RWPE2 (cell line): ENCODE measurements around the gene ERH.

Source experiments
- ATAC-seq: fragments of 200-7000 bp; cut with Tn5 transposase; 3 replicates; pipeline ENCODE4 v1.9.1; 2021; ENCODE audit warnings: low read depth
- DNase-seq: peaks from one replicate; pipeline ENCODE4 v3.0.0-alpha.2; 2020; ENCODE audit warnings: low spot score
- H3K27ac ChIP-seq: fragments of 450-650 bp; 2 replicates; pipeline ENCODE4 v1.5.1; 2017; ENCODE audit warnings: mild to moderate bottlenecking; ENCODE audit not compliant: poor library complexity, severe bottlenecking
- H3K27me3 ChIP-seq: fragments of 250-450 bp; sonication (Bioruptor Pico); 2 replicates; pipeline ENCODE4 v1.5.1; 2021; ENCODE audit warnings: mild to moderate bottlenecking, moderate library complexity; ENCODE audit not compliant: insufficient read depth, poor library complexity, severe bottlenecking
- H3K36me3 ChIP-seq: fragments of 250-450 bp; sonication (Bioruptor Pico); 2 replicates; pipeline ENCODE4 v1.5.1; 2020; ENCODE audit warnings: low read depth, mild to moderate bottlenecking, moderate library complexity
- H3K4me1 ChIP-seq: fragments of 250-450 bp; sonication (Bioruptor Pico); 2 replicates; pipeline ENCODE4 v1.5.1; 2021; ENCODE audit warnings: mild to moderate bottlenecking, moderate library complexity; ENCODE audit not compliant: insufficient read depth, poor library complexity, severe bottlenecking
- H3K4me3 ChIP-seq: fragments of 250-450 bp; sonication (Bioruptor Pico); 2 replicates; pipeline ENCODE4 v1.5.1; 2021; ENCODE audit warnings: mild to moderate bottlenecking, moderate library complexity; ENCODE audit not compliant: severe bottlenecking
- H3K9me3 ChIP-seq: fragments of 250-450 bp; sonication (Bioruptor Pico); 2 replicates; pipeline ENCODE4 v1.5.1; 2021; ENCODE audit warnings: mild to moderate bottlenecking, moderate library complexity; ENCODE audit not compliant: severe bottlenecking
- TF ChIP-seq, protein P1 (sequence below): fragments of 450-650 bp; IDR thresholded peaks from one replicate; pipeline ENCODE4 v1.5.1; 2017; ENCODE audit warnings: mild to moderate bottlenecking, moderate library complexity; ENCODE audit not compliant: poor library complexity, severe bottlenecking

Gene ERH

DNA sequence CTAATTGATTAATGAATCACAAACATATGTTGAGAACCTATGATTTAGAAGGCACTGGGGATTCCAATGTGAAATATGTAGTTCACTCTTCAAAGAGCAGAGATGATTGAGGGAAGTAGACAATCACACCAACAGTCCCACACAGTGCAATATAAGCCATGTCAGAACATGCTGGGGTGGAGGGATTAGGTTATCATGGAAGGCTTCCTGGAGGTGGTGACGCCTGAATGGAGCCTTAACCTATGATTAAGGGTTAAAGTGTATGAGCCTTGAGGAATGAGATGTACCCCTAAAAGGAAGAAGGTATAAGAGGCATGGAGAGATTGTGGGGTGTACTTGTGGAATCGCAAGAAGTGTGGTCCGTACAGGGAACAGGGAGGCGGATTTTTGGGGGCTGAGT lies 31.3 kb downstream of the ERH start:
- ATAC-seq (no peak), DNase-seq (no peak)
- TF ChIP-seq, protein P1, sequence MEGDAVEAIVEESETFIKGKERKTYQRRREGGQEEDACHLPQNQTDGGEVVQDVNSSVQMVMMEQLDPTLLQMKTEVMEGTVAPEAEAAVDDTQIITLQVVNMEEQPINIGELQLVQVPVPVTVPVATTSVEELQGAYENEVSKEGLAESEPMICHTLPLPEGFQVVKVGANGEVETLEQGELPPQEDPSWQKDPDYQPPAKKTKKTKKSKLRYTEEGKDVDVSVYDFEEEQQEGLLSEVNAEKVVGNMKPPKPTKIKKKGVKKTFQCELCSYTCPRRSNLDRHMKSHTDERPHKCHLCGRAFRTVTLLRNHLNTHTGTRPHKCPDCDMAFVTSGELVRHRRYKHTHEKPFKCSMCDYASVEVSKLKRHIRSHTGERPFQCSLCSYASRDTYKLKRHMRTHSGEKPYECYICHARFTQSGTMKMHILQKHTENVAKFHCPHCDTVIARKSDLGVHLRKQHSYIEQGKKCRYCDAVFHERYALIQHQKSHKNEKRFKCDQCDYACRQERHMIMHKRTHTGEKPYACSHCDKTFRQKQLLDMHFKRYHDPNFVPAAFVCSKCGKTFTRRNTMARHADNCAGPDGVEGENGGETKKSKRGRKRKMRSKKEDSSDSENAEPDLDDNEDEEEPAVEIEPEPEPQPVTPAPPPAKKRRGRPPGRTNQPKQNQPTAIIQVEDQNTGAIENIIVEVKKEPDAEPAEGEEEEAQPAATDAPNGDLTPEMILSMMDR, result no peak
- Histone ChIP-seq H3K4me3 (no peak overlapping the region), H3K9me3 (no peaks in the 10 kb centered on the region), H3K27me3 (no peaks in the 10 kb centered on the region), H3K36me3 (no peaks in the 10 kb centered on the region), H3K27ac (no peak overlapping the region), H3K4me1 (no peaks in the 10 kb centered on the region)

- H3K9me3 ChIP-seq, result no peaks in the 10 kb centered on the region
- no peaks in the 10 kb centered on the region for H3K36me3 ChIP-seq
- TF ChIP-seq, protein P1, result no peak
- H3K27ac ChIP-seq, result no peak overlapping the region
- no peaks in the 10 kb centered on the region for H3K27me3 ChIP-seq
- no peak for ATAC-seq
- H3K4me3 ChIP-seq, result no peak overlapping the region
- H3K4me1 ChIP-seq, result no peaks in the 10 kb centered on the region
- no peak for DNase-seq
Observed at GRCh38 chr14:69366069-69366468, 32.0 kb downstream of the ERH start.

DNA sequence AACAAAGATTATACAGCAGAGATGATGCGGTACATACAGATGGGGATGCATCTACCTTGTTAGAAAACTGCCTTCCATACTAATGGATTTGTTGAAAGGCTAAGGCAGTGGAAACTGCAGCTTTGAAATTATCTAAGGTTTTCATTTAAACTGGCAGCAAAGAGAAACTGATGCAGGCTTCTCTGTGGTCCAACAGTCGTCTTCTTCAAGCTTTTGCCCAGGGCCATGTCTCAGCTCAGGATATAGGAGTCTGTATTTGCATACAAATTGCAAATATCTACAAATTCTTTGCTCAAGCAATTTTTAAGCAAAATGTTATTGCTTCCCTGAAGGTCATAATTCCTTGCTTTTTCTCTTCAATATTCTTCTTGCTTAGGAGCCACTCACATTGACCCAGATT lies 33.7 kb downstream of the ERH start:
- no peak for ATAC-seq

DNA sequence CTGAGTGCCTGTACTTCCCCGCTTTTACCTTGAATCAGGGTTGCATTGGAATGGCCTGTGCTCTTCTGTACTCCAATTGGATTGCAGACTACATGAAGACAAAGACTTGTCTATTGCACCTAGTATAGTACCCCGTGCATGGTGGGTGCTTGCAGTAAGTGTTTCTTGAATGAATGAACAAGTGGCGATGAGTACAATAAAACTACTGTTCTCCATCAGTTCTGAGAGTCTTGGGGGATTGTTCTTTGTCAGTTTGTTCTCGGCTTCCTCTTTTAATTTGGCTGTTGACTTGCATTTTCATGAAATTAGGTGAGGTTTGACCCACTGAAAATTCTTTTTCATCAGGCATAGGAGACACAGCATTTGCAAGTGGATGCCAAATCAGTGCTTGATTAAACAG lies 34.1 kb downstream of the ERH start:
- Histone ChIP-seq H3K27me3 (peaks cover 3% of the 10 kb centered on the region), H3K9me3 (no peaks in the 10 kb centered on the region), H3K27ac (no peak overlapping the region), H3K4me1 (no peaks in the 10 kb centered on the region), H3K4me3 (no peak overlapping the region), H3K36me3 (no peaks in the 10 kb centered on the region)
- TF ChIP-seq, protein P1, result no peak
- DNase-seq (no peak), ATAC-seq (no peak)

More for the DNA sequence above, 33.7 kb downstream of the ERH start:
- Histone ChIP-seq H3K9me3 (no peaks in the 10 kb centered on the region), H3K4me1 (no peaks in the 10 kb centered on the region), H3K36me3 (no peaks in the 10 kb centered on the region), H3K27ac (no peak overlapping the region), H3K27me3 (peaks cover under 1% of the 10 kb centered on the region), H3K4me3 (no peak overlapping the region)
- DNase-seq, result no peak
- TF ChIP-seq, protein P1, result no peak

DNA sequence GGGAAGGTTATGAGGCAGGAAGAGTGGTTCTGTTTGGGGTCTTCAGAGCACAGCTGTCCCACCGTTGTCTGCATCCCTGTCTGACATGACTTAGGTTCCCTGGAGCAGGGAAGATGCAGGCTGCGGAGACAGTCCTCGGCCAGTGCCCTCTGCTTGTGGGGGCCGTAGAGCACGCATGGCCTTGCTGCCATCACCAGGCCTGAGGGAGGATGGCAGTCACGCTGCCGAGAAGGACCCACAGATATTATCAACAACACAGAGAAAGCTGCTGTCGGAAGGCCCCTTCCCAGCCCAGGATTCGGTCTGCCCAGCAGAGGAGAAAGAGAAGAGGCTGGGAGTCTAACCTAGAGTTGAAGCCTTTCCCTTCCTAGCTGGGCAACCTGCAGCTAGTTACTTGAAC lies 35.0 kb downstream of the ERH start:
- no peak overlapping the region for H3K4me3 ChIP-seq
- H3K9me3 ChIP-seq, result no peaks in the 10 kb centered on the region
- H3K27ac ChIP-seq, result no peak overlapping the region
- no peaks in the 10 kb centered on the region for H3K4me1 ChIP-seq
- no peak for ATAC-seq
- no peaks in the 10 kb centered on the region for H3K36me3 ChIP-seq
- no peak for DNase-seq
- H3K27me3 ChIP-seq, result peaks cover 3% of the 10 kb centered on the region
- TF ChIP-seq, protein P1, result no peak
